Activated CD8-positive, alpha-beta memory T cell treated with anti-CD3 and anti-CD28 coated beads for 36 hours (primary cell): ENCODE results near the gene C19orf67. TPM values are rescaled to one million over a fixed set of nuclear protein-coding genes. Genes with fewer than 3 reads are reported as not detected.
"Not testable (repeated sequence)": the region's sequence is repeated elsewhere in the genome, so short reads cannot be mapped to it uniquely, and the experiment has no call there.

Experiments used
- CTCF ChIA-PET: fragments of 350-600 bp; sonication (Branson Sonifier 250); formaldehyde crosslinking; loops from one replicate; lab custom pipeline; 2021; ENCODE audit warnings: antibody characterized with exemption; lab: Charles Lee
- POLR2A ChIA-PET: fragments of 350-600 bp; sonication (Branson Sonifier 250); formaldehyde crosslinking; loops from one replicate; lab custom pipeline; 2021; ENCODE audit warnings: antibody characterized with exemption; lab: Charles Lee
- total RNA-seq, 2 experiments: library from RNA; stranded (reverse); gene quantifications; one replicate each; pipeline ENCODE4 v1.2.3, GENCODE V29; 2021

Gene C19orf67
- total RNA-seq, 2 experiments from 2014 or later, result not detected

DNA sequence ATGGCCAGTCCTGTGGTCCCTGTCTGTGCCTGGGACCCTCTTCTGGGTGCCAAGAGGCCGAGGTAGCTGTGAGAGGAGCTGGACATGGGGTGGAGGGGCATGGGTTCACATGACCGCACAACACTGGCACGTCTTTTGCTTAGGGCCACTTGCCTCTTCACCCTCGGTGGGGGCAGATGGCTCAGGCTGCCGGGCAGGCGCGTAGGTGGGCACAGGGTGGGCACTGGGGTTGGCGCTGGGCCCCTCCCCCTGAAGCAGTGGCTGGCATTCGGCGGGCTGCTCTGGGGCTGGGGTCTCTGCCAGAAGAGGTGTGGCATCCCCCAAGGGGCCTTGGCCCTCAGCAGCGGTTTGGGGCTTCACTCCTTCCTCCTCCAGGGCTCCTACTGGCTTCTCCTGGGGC lies 32.1 kb downstream of the C19orf67 start:
- ChIA-PET POLR2A (interaction anchor here (0.5 to 0.6 kb wide), 2 partner anchors 25 to 1269 kb away, joined by 3 to 7 read pairs; no protein-coding TSS in a partner anchor), CTCF (interaction anchor here (0.7 to 2.6 kb wide), 2 partner anchors 11 to 18 kb away, joined by 3 to 5 read pairs; no protein-coding TSS in a partner anchor)

DNA sequence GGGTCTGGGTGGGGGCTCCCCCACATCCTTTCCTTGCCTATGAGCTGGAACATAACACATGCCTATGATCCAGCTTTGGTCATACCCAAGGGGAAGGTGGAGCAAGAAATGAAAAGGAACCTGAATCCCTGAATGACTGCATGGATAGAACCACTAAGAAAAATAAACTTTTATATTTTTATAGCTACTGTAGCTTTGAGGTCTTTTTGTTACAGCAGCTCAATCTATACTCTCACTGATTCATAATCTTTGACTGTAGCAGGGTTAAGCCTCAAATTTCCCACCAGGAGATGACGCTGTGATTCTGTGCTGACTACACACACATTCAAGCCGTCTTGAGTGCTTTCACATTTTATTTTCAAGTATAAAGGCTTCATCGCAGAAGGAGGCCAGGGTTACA lies 32.6 kb downstream of the C19orf67 start:
- POLR2A ChIA-PET, result interaction anchor here (0.5 to 0.6 kb wide), 2 partner anchors 25 to 1269 kb away, joined by 3 to 7 read pairs; no protein-coding TSS in a partner anchor
- CTCF ChIA-PET, result interaction anchor here (0.6 to 2.6 kb wide), 4 partner anchors 10 to 106 kb away, joined by 3 to 5 read pairs (median 3); no protein-coding TSS in a partner anchor

DNA sequence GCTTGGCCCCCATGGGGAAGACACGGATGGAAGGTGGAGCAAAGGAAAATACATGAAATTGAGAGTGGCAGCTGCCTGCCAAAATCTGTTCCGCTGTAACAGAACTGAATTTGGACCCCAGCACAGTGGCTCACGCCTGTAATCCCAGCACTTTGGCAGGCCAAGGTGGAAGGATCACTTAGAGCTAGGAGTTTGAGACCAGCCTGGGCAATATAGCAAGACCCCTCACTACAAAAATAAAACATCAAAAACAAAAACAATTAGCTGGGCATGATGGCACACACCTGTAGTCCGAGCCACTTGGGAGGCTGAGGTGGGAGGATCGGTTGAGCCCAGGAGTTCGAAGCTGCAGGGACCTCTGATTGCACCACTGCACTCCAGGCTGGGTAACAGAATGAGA lies 33.1 kb downstream of the C19orf67 start:
- CTCF ChIA-PET, result interaction anchor here (0.6 to 2.6 kb wide), 3 partner anchors 10 to 106 kb away, joined by 3 to 5 read pairs (median 3); no protein-coding TSS in a partner anchor
- POLR2A ChIA-PET, result interaction anchor here (0.7 kb wide), 1 partner anchor 13 kb away, joined by 7 read pairs; no protein-coding TSS in a partner anchor

DNA sequence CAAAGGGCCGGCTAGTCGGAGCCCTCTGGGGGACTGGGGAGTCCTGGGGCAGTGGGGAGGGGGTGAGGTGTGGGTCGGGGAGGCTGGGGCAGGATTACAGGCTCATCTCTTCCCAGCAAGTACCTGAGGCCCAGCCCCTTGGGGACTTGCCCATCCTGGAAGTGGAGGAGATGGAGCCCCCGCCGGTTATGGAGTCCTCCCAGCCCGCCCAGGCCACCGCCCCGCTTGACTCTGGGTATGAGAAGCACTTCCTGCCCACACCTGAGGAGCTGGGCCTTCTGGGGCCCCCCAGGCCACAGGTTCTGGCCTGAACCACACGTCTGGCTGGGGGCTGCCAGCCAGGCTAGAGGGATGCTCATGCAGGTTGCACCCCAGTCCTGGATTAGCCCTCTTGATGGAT lies 33.6 kb downstream of the C19orf67 start:
- ChIA-PET CTCF (interaction anchor here (2.6 kb wide), 1 partner anchor 9 kb away, joined by 5 read pairs; no protein-coding TSS in a partner anchor), POLR2A (interaction anchor here (0.7 kb wide), 1 partner anchor 13 kb away, joined by 7 read pairs; no protein-coding TSS in a partner anchor)

DNA sequence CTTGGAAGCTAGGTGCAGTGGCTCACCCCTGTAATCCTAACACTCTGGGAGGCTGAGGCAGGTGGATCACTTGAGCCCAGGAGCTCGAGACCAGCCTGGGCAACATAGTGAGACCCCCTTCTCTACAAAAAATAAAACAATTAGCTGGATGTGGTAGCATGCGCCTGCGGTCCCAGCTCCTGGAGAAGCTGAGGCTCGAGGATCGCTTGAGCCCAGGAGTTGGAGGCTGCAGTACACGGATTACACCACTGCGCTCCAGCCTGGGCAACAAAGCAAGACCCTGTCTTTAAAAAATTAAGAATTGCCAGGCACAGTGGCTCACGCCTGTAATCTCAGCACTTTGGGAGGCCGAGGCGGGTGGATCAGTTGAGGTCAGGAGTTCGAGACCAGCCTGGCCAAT lies 34.6 kb downstream of the C19orf67 start:
- POLR2A ChIA-PET, result not testable (repeated sequence)

DNA sequence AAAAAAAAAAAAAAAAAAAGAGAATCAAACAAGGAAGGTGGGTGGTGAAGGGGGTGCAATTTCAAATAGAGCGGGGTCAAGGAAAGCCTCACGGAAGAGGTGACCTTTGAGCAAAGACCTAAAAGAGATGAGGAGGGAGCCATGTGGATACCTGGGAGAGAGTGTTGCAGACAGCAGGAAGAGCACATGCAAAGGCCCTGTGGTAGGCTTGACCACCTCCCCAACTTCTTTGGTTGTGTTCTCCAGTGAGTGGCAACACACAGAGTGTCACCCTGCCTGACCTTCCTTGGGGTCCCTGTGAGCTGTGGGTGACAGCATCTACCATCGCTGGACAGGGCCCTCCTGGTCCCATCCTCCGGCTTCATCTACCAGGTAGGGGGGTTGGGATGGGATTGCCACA lies 35.1 kb downstream of the C19orf67 start:
- POLR2A ChIA-PET, result no interaction called here

More for the DNA sequence above, 34.6 kb downstream of the C19orf67 start:
- CTCF ChIA-PET, result interaction anchor here (1.2 to 2.6 kb wide), 2 partner anchors 8 to 170 kb away, joined by 3 to 5 read pairs; no protein-coding TSS in a partner anchor

DNA sequence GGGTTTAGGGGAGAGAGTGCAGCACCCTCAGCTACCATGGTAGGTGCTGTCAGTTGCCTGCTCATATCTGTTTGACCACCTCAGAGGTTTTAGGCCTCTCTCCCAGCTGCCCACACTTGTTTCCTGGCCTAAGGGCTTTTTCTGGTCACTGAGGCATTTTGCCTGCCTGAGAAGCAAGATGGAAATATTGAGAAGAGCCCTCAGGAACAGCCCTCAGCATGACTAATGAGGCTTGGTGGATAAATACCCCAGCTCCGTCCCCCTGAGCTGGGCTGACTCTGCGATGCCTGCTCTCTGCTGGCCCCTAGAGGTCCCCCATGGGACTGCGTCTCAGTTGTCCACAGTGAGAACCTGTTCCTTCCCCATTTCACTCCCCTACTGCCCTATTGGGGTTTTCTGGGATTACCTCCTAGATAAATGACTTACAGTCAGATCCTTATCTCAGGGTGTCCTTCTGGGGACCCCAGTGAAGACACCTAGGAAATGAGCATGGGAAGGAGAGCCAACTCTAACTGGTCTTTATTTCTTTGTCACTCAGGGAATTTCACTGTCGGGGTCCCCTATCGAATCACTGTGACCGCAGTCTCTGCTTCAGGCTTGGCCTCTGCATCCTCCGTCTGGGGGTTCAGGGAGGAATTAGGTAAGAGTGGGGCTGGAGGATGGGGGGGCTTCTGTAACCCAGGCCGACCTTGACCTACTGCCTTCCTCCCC lies 37.0 kb downstream of the C19orf67 start:
- CTCF ChIA-PET, result interaction anchor here (0.5 to 3.8 kb wide), 17 partner anchors 10 to 172 kb away, joined by 3 to 34 read pairs (median 3); partner anchors contain the start of gene MISP3
- POLR2A ChIA-PET, result interaction anchor here (0.7 kb wide), 3 partner anchors 24 to 186 kb away, joined by 3 to 4 read pairs (median 3); no protein-coding TSS in a partner anchor

More for the DNA sequence above, 35.1 kb downstream of the C19orf67 start:
- CTCF ChIA-PET, result interaction anchor here (0.7 to 1.2 kb wide), 2 partner anchors 170 to 183 kb away, joined by 3 read pairs; no protein-coding TSS in a partner anchor

DNA sequence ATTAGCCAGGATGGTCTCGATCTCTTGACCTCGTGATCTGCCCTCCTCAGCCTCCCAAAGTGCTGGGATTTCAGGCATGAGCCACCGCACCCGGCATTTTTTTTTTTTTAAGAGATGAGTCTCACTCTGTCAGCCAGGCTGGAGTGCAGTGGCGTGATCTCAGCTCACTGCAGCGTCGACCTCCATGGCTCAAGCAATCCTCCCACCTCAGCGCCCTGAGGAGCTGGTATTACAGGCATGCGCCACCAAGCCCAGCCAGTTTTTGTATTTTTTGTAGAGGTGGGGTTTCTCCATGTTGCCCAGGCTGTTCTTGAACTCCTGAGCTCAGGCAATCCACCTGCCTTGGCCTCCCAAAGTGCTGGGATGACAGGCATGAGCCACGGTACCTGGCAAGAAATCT lies 37.7 kb downstream of the C19orf67 start:
- POLR2A ChIA-PET, result not testable (repeated sequence)
- CTCF ChIA-PET, result interaction anchor here (0.5 to 3.8 kb wide), 12 partner anchors 9 to 172 kb away, joined by 3 to 34 read pairs (median 4); partner anchors contain the start of gene MISP3

DNA sequence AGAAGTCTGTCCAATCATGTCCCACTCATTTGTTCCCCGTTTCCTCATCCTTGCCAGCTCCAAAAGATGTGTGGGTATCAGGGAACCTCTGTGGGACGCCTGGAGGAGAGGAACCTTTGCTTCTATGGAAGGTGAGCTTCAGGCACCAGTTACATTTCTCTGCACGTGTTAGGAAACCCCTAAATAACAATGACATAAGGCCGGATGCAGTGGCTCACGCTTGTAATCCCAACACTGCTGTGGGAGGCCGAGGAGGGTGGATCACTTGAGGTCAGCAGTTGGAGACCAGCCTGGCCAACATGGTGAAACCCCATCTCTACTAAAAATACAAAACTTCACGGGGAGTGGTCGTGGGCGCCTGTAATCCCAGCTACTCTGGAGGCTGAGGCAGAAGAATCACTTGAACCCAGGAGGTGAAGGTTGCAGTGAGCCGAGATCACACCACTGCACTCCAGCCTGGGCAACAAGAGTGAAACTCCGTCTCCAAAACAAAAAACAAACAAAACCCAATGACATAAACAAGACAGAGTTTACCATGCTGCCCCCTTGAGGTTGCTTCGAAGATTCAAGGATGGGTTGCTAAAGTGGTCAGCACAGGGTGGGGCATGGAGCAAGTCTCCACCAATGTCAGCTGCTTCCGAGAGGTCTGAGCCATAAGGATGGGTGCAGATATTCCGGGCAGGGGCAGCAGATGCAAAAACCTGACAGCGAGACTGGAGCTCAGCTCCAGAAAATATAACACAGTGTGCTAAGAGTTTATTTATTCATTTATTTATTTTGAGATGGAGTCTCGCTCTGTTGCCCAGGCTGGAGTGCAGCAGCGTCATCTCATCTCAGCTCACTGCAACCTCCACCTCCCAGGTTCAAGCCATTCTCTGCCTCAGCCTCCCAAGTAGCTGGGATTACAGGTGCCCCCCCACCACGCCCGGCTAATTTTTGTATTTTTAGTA lies 42.6 kb downstream of the C19orf67 start:
- POLR2A ChIA-PET, result not testable (repeated sequence)
- CTCF ChIA-PET, result interaction anchor here (0.6 to 3.1 kb wide), 11 partner anchors 9 to 931 kb away, joined by 3 to 17 read pairs (median 3); partner anchors contain the start of genes C19orf53 and IL27RA

DNA sequence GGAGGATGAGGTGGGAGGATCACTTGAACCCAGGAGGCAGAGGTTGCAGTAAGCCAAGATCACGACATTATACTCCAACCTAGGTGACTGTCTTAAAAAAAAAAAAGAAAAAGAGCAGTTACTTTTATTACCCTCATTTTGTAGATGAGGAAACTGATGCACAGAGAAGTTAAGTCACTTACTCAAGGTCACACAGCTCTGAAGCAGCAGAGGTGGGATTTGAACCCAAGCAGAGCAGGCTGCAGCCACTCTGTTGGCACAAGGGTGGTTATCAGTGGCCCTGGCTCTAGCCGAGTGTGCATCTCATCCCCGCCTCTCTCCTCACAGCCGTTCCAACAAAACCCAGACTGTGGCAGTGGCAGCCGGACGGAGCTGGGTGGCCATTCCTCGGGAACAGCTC lies 46.4 kb downstream of the C19orf67 start:
- CTCF ChIA-PET, result interaction anchor here (0.8 to 1.9 kb wide), 3 partner anchors 9 to 32 kb away, joined by 3 to 4 read pairs (median 3); no protein-coding TSS in a partner anchor
- POLR2A ChIA-PET, result no interaction called here

DNA sequence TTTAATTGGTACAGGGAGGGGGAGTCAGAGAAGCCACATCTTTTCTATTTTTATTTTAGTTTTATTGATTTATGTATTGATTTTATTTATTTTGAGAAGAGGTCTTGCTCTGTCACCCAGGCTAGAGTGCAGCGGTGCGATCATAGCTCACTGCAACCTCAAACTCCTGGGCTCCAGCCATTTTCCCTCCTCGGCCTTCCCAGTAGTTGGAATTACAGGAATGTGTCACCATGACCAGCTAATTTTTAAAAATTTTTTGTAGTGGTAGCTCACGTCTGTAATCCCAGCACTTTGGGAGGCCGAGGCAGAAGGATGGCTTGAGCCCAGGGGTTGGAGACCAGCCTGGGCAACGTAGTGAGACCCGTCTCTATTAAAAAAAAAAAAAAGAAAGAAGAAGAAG lies 49.9 kb downstream of the C19orf67 start:
- POLR2A ChIA-PET, result interaction anchor here (0.6 to 0.7 kb wide), 2 partner anchors 155 to 326 kb away, joined by 3 read pairs; no protein-coding TSS in a partner anchor
- CTCF ChIA-PET, result interaction anchor here (0.7 to 0.9 kb wide), 2 partner anchors 13 to 37 kb away, joined by 3 to 4 read pairs; no protein-coding TSS in a partner anchor

DNA sequence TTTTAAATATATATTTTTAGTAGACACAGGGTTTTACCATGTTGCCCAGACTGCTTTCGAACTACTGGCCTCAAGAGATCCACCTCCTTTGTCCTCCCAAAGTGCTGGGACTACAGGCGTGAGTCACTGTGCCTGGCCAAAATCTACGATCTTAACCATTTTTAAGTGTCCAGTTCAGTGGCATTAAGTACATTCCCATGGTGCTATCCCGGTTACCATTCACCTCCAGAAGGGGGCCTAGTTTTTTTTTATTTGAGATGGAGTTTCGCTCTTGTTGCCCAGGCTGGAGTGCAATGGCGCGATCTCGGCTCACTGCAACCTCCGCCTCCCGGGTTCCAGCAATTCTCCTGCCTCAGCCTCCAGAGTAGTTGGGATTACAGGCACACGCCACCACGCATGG lies 50.4 kb downstream of the C19orf67 start:
- ChIA-PET CTCF (interaction anchor here (1.5 kb wide), 1 partner anchor 62 kb away, joined by 4 read pairs; no protein-coding TSS in a partner anchor), POLR2A (interaction anchor here (0.6 to 0.7 kb wide), 2 partner anchors 154 to 327 kb away, joined by 3 read pairs; no protein-coding TSS in a partner anchor)

DNA sequence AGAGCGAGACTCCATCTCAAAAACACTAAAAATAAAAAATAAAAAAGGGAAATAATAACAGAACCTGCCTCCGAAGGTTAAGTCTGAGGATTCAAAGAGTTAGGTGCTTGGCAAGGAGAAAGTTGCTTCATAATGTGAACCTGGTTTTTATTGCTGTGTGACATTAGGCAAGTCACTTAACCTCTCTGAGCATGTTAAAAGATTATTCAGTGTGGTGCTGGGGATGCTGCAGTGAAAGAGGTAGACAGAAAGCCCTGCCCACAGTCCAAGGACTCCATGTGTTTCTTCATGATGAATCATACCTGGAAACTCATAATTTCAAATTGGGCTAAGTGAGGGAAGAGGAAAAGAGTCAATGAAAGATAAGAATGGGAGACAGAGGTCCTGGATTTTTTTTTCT lies 51.6 kb downstream of the C19orf67 start:
- CTCF ChIA-PET, result interaction anchor here (0.7 to 1.5 kb wide), 5 partner anchors 15 to 448 kb away, joined by 3 to 4 read pairs (median 3); no protein-coding TSS in a partner anchor

DNA sequence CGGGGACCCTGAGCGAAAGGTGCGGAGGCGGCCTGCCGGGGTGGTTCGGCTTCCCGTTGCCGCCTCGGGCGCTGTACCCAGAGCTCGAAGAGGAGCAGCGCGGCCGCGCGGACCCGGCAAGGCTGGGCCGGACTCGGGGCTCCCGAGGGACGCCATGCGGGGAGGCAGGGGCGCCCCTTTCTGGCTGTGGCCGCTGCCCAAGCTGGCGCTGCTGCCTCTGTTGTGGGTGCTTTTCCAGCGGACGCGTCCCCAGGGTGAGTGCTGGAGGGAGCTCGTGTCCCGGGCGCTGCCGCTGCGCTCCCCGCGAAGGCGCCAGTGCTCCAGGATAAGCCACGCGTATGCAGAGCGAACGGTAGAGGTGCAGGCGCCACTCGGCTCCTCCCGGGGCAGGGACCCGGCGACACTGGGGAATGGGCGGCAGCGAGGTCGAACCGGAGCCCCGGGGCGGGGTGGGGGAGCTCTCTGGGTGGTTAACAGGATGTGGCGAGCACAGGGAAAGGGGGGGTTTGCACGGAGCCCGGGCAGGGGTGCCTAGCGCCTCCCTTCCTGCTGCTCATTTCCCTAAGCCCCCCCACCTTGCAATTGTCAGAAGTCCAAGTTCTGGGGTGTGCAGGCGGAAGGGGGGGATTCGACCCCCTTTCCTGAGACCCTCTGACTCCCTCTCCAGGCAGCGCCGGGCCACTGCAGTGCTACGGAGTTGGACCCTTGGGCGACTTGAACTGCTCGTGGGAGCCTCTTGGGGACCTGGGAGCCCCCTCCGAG lies 53.7 kb downstream of the C19orf67 start, which contains the start of gene IL27RA:
Gene IL27RA (plus strand): TSS at position 44 of the 762 bp plus-strand sequence. CDS start 111 bp downstream, at position 155.
- ChIA-PET POLR2A (interaction anchor here (0.6 to 2.0 kb wide), 10 partner anchors 10 to 195 kb away, joined by 3 to 11 read pairs (median 4); partner anchors contain the start of gene RFX1), CTCF (interaction anchor here (0.6 to 2.4 kb wide), 23 partner anchors 10 to 911 kb away, joined by 3 to 17 read pairs (median 4); partner anchors contain the start of genes ASF1B and MISP3)

More for the DNA sequence above, 51.6 kb downstream of the C19orf67 start:
- POLR2A ChIA-PET, result no interaction called here
